Measurements from ENCODE around the gene ASAP2. TPM values are rescaled to one million over a fixed set of nuclear protein-coding genes. Genes with fewer than 3 reads are reported as not detected.

ASAP2 gene
- total RNA-seq, 1 donor from 2014 or later, result 12.9 TPM

DNA sequence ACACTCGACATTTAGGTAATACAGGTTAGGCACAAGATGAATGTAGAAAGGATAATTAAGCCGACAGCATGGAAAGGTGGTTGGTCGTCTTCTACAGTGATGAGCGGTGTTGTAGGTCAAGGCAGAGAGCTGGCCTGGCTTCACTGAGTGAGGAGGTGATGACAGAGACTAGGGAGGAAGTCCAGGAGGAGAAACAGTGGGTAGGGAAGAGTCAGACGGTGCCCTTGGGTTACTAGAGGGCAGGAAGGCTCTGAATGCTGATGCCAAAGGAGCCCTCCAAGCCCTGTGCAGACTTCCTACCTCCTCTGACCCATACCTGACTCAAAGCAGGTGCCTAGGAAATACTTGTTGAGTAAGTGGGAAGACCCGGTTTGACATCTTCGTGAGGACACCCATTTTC lies 116.0 kb downstream of the ASAP2 start:
- intact Hi-C loops (cut with DNase I), result no loop called here
- DNase-seq (ENCODE audit: missing footprints), result no peak
- ATAC-seq, result no peak

DNA sequence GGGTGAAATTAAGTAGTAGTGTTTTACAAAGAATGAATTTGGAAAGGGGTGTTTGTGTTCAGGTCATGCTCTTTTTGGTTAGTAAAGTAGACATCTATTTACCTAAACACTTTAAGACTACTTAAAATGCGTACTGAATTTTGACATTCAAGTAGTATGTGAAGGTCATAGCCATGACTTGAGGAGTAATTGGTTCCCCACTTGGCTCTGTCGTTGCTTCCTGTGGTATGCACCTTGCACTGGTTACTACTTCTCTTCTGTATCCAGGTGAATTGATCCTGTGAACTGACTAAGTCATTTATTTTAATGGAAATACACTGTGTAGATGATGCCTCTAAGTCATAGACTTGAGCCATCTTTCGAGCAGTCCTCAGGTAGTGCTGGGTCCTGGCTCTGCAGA lies 118.8 kb downstream of the ASAP2 start:
- DNase-seq (ENCODE audit: missing footprints), result no peak
- ATAC-seq, result no peak
- intact Hi-C loops (cut with DNase I), result no loop called here

DNA sequence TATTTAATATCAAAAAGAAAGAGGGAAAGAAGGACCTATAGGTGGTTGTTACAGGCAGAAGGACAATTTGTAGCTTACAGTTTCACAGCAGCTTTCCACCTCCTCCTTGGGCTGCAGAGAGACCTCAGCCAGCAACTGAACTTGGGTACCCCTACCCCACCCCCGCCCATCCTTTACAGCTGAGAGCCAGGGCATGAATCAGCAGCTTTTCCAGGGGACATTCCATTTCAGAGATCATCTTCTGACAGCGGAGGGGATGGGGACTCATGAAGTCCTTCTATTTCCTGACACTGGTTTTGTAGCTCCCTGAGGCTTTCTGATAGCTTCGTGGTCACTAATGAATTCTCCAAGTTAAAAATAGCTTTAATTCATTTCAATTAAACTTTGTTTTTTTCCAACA lies 120.4 kb downstream of the ASAP2 start:
- DNase-seq (ENCODE audit: missing footprints) (no peak), ATAC-seq (no peak)
- intact Hi-C loops (cut with DNase I), result no loop called here

DNA sequence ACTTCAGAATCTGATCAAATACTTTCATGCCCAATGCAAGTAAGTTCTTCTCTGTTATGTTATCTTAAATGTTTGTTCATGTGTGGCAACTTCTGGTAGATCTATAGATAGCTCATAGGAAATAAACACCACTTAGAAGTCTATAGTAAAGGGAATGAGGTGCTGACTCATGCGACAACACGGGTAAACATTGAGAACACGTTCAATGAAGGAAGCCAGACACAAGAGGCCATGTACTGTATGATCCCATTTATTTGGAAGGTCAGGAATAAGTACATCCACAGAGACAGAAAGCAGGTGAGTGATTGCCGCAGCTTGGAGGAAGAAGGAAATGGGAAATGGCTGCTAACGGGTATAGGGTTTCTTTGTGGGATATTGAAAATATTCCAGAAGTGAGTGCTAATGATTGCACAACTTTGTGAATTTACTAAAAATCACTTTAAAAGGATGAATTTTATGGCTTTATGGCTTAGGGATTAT lies 121.3 kb downstream of the ASAP2 start:
- intact Hi-C loops (cut with DNase I), result no loop called here
- DNase-seq (ENCODE audit: missing footprints), result no peak
- ATAC-seq, result no peak

DNA sequence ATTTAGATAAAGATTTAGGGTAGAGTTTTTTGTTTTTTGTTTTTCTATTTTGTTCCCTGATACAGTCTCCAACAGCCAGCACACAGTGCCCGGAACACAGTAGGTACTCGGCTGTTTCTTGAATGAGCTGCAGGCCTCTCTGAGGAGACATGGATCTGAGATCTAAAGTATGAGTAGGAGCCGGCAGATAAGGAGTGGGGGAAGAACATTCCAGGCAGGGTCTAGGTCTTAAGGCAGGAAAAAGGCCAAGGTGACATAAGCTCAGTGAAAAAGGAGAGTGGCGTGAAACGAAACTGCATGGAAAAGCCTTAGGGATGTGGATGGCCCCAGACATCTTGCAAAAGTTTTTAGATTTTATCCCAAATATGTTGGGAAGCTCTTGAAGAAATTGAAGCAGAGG lies 122.3 kb downstream of the ASAP2 start:
- intact Hi-C loops (cut with DNase I), result no loop called here
- DNase-seq (ENCODE audit: missing footprints), result no peak
- ATAC-seq, result no peak

DNA sequence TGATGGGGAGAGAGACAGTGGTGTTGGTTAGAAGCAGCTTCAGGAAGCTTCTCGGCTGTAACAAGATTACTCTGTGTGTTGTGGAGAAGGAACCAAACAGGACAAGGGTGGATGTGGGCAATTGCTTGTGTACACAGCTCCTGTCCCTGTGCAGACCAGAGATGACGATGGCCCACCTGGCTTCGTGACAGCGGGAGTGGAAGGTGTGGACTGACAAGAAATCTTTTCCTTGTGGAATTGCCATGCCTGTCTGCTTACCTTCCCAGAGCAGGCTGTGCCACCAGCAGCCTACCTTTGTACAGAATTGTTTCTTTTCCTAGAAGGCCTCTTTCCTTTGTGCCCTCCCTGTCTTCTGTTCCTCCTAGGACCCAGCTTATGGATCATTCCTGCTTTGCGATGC lies 122.9 kb downstream of the ASAP2 start:
- ATAC-seq, result no peak
- intact Hi-C loops (cut with DNase I), result no loop called here
- DNase-seq (ENCODE audit: missing footprints), result no peak

DNA sequence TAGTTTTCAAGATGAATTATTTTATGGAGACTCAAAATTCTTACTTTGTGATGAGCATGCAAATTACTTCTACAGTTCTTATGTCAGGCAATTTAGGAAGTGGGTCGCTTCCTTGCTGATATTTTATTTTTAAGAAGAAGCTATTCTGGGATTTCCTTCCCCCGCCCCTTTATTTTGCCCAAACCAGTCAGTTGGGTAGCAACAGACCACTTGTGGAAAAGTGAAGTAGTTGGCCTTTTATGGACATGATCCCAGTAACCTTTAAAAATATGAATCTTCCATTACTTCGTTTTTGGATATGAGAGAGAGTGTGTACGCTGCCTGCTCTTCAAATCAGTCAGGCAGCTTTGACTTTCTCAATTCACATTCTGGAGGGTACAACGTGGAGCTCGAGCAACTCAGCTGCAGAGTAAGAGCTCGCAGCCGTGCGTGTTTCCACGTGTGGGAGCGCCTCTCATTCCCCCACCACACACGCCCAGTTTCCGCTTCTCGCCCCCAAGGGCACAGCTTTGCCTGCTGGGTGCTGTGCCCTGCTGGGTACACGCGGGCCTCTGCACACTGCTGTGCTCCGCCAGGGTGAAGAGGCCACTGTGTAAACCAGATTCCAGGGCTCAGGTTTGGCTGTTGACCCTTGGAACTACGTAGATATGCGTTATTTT lies 124.1 kb downstream of the ASAP2 start:
- intact Hi-C loops (cut with DNase I), result loop anchor here (5.0 kb wide), 1 partner anchor 458 kb away; no protein-coding TSS in a partner anchor
- ATAC-seq, result no peak

DNA sequence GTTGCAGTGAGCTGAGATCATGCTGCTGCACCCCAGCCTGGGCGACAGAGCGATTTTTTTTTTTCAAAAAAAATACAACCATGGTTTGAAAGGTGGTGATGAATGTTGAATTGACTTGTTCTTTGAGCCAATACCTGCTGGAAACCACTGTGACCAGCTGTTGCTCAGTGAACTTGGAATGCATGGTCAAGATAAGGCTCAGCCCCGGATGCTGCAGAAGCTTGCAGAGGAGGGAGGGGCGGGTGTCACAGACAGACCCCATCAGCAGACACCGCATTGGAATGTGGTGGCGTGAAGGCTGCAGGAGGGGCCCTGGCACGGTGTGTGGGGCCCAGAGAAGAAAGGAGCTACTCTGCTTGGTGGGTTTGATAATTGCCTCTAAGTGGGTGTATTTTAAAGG lies 125.1 kb downstream of the ASAP2 start:
- no peak for DNase-seq (ENCODE audit: missing footprints)
- intact Hi-C loops (cut with DNase I), result loop anchor here (2.0 to 5.0 kb wide), 3 partner anchors 125 to 459 kb away; partner anchors contain the start of gene ASAP2
- no peak for ATAC-seq

More for the DNA sequence above, 124.1 kb downstream of the ASAP2 start:
- DNase-seq (ENCODE audit: missing footprints), result no peak

DNA sequence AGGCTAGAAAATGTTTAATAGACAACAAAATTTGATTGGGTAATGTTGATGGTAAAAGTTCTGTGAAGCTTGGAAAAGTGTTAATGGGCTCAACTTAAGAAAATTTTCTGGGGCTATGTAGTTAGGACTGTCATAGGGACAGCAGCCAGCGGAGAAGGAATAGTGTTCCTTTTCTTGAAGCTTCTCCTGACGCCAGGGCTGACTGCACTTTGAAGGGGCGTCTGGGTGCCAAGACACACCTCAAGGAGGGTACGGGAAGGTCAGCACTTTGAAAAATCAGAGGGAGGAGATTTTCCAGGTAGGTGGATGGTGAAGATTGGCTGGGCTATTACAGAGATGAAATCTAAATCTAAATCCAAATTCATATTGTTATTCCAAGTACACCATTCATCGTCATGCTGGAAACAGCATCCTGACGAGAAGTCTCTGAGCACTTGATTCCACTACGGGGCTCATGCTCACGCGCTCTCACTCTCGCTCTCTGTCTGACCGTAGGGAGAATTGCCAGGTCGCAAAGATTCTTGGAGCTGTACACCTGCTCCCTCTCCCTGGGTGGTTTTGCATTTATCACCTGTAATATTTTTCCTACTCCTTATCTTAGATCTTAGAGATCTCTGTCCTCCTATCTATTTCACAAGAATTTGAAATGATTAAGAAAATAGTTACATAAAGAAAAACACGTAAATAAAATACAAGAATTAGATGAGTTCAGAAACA lies 125.7 kb downstream of the ASAP2 start:
- no peak for ATAC-seq
- intact Hi-C loops (cut with DNase I), result loop anchor here (2.0 to 5.0 kb wide), 3 partner anchors 125 to 460 kb away; partner anchors contain the start of gene ASAP2
- DNase-seq (ENCODE audit: missing footprints), result no peak

DNA sequence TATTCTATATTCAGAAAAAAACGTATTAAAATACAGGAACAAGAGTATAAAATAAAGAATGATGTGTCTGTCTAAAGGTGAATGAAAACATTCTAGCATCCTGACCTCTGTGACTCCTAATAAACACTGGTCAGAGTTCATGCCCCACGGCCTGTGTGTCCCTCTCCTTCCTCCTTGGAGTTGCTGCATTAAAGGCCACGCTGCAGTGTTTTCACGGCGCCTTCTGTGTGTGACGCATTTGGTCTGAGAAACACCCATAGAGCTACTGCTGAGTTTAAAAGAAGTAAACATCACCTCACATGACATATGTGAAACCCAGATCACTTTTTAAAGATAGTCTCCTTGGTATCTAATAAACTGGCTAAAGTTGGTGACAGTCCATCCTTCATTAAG lies 126.2 kb downstream of the ASAP2 start:
- DNase-seq (ENCODE audit: missing footprints), result no peak
- intact Hi-C loops (cut with DNase I), result loop anchor here (2.0 to 5.0 kb wide), 3 partner anchors 126 to 461 kb away; partner anchors contain the start of gene ASAP2
- ATAC-seq, result no peak

DNA sequence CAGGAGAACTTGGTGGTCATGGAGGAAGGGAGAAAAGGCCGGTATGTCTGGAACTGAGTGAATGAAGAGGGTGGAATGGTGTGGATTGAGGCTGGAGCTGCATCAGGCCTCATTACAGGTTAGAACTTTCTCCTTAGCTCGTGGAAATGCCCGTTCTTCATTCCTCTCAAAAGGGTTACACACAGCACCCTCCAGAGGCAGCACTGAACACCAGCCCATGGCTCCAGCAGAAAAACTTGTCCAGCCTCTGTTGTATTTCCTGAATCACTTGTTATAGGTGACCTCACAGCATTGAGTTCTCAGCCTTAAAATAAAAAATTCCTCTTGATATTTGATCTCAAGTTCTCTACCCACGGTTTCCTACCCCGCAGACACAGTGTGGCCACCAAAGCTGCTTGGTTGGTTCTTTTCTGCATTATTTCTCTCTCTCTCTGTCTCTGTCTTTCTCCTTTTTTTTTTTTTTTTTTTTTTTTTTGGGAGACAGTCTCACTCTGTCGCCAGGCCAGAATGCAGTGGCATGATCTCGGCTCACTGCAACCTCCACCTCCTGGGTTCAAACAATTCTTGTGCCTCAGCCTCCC lies 127.1 kb downstream of the ASAP2 start:
- ATAC-seq (peak; percentile 84), DNase-seq (ENCODE audit: missing footprints) (no peak)
- intact Hi-C loops (cut with DNase I), result loop anchor here (2.0 to 5.0 kb wide), 3 partner anchors 127 to 461 kb away; partner anchors contain the start of gene ASAP2

DNA sequence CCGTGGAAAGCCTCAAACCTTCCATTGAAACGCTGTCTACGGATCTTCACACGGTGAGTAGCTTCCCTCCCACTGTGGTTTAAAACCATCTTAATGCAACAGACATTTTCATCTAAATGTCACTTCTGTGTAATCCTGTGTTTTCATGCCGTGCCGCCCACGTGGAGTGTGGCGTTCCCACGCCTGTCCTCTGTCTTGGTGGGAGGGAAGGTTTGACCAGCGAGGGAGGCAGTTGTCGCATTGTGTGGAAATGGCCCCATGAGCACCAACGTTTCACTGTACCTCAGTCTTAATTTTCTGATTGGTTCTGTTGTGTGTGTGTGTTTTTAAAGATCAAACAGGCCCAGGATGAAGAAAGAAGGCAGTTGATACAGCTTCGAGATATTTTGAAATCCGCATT lies 128.1 kb downstream of the ASAP2 start:
- intact Hi-C loops (cut with DNase I), result loop anchor here (5.0 kb wide), 1 partner anchor 462 kb away; no protein-coding TSS in a partner anchor
- DNase-seq (ENCODE audit: missing footprints), result no peak
- ATAC-seq, result no peak

DNA sequence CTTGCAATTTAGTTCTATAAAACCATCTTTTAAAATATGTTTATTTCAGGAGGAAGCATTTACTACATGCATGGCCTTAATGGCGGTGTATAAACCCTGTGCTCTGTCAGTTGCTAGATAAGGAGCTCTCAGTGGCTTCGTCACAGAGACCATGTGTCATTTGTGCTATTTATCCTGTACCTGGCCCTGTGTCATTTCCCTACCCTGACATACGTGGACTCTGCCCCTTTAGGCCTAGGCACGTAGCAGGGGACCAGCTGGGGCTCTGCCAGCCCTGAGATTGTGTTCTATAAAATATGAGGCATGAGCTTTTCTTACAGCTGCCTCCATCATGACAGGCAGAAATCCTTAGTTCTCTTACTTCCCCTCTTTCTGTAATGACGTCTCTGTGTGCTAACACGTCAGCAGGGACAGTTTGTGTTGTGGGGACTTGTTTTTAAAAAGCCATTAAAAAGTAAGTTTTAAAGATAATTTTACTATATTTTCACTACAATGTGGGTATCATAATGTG lies 128.8 kb downstream of the ASAP2 start:
- DNase-seq (ENCODE audit: missing footprints), result no peak
- intact Hi-C loops (cut with DNase I), result no loop called here
- no peak for ATAC-seq

DNA sequence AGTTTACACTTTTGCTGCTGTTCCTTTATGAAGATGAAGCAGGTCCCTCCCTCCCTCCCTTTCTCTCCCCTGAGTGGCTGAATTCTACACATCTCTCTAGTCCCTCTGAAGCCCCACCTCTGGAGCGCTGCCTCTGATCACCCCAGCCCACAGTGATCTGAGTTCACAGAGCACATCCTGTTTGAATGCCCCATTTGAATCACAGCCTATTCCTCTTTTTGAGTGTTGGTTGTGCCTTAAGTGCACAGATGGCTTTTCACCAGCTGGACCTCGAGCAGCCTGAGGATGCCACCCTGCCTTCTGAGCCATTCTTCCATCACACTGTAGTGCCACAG lies 129.6 kb downstream of the ASAP2 start:
- no peak for DNase-seq (ENCODE audit: missing footprints)
- ATAC-seq, result no peak
- intact Hi-C loops (cut with DNase I), result no loop called here

DNA sequence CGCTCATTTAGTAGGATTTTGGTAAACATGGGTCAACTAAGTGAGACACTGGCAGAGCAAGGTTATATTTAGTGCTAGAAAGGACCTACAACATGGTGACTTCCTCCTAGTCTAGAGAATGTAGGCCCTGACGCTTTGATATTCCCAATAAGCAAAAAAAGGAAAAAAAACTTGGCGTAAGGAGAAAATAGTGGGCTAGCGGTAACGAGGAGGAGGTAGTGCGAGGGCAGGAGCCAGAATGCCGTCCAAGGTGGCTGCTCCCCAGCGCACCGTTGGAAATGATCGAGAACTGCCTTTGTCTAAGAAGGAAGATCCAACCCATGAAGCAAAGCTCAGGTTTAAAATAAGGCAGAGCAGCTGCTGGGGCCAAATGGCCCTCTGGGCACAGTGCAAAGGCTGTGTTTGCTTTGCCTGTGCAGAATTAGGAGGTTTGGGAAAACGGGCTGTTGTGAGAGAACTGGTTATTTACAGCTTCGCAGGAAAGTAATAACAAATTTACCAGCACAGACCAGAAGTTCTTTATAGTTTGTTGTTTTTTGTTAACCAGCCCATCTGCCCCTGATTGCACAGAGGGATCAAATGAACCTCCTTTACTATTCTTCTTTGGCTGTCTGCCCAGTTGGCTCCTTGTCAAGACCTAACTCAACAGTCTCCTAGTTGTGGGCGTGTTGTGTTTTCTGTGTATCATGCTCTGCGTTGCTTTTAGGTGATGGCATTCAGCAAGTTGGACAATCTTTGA lies 130.1 kb downstream of the ASAP2 start:
- no peak for DNase-seq (ENCODE audit: missing footprints)
- ATAC-seq, result no peak
- intact Hi-C loops (cut with DNase I), result no loop called here

DNA sequence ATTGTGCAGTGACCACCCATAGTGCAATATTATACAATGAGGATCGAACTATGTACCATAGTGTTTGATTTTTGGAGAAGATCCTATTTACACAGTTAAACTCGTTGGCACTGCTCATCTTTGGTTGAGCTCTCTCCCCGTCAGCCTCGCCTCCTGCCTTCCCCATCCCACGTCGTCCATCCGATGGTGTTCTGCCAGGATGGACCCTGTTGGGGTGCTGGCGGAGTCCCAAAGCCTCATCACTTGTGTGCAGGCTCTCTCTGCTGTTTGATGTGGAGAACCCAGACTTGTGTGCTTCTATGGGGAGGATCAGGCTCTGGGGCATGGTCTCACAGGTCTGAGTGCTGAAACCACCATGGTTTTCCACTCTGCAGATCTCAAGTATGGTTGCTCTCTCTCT lies 131.3 kb downstream of the ASAP2 start:
- intact Hi-C loops (cut with DNase I), result no loop called here
- ATAC-seq (no peak), DNase-seq (ENCODE audit: missing footprints) (no peak)

DNA sequence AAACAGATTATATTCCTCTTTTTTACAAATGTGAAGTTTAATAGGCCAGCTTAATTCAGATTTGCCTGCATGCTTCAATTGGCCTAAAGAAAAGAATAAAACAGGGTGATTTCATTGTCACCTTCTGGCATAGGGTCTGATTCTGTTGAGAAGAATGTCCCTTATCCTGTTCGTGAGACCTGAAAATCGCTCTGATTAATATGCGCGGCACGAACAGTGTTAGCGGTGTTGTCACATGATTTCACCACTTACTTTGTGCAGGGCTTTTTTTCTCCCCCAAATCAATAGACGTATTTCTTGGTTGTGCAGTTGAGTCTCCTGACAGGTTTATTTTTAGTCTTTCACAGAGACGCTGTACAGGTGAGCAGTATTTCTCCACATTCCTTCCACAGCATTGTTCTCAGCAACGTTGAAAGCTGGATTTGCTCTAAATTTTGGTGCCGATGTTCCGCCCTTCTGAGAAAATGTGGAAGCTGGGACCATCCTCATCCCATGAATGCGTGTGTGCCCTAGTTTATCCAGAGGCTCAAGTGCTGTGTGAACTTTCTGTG lies 134.8 kb downstream of the ASAP2 start:
- DNase-seq (ENCODE audit: missing footprints) (no peak), ATAC-seq (no peak)
- intact Hi-C loops (cut with DNase I), result no loop called here

DNA sequence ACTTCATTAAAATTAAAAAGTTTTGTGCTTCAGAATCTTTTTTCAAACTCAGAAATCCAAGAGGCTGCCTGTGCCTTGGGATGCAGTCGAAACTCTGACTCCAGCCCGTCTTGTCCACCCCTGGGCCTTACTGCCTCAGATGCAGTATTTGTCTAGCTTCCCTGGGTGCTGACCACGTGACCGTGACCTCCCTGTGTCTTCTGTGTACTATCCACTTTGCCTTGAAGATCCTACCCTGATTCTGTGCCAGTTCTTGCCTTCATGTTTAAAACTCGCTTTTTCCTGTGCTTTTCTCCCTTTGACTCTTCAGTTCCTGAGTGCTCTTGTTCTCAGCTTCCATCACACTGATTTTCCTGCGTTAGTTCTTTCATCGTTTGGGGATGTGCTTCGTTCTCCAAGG lies 136.0 kb downstream of the ASAP2 start:
- no peak for DNase-seq (ENCODE audit: missing footprints)
- ATAC-seq, result no peak
- intact Hi-C loops (cut with DNase I), result no loop called here

DNA sequence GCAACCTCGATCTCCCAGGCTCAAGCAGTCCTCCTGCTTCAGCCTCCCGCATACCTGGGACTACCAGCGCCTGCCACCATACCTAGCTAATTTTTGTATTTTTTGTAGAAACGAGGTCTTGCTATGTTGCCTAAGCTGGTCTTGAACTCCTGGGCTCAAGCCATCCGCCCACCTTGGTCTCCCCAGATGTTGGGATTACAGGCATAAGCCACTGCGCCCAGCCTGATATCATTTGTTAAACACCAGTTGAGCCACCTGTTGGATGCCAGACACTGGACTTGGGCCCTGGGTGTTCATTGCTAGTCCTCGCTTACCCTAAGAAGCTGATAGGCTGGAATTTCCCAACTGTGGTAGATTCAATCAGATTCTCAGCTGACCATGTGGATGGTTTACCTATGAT lies 136.9 kb downstream of the ASAP2 start:
- intact Hi-C loops (cut with DNase I), result no loop called here
- ATAC-seq, result no peak

More for the DNA sequence above, 136.9 kb downstream of the ASAP2 start:
- peak; percentile 51 for DNase-seq (ENCODE audit: missing footprints)
